ENCODE data around the gene DBR1. TPM values are rescaled to one million over a fixed set of nuclear protein-coding genes. Genes with fewer than 3 reads are reported as not detected.
A peak's percentile ranks its signal among the peaks of the same experiment; 100 is the strongest.

DBR1 gene
- polyA plus RNA-seq, 4 donors, result 4.9 to 12.8 (median 7.4) TPM

DNA sequence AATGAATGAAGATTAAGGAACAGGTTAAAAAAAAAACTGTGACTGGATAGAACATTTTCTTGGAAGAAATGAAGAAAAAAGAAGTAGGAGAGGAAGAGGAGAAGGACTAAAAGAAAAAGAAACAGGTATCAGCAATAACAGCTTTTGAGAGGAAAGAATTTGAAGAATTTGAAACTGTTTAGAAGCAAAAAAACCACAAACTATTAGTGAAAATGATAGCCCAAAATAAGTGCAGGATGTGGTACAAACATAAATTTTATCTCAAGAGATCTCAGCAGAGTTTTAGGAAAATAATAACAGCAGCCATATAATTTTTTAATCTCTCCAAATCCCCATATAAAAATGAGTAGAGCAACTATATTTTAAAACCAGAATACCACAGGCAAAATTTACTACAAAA lies 33.8 kb downstream of the DBR1 start:
- Histone ChIP-seq H3K36me3 (ENCODE audit: control insufficient read depth in 3 of 3, insufficient read depth in 2 of 3, low read depth in 1 of 3, low read length in 3 of 3) (no peaks in the 10 kb centered on the region), H3K27me3 (ENCODE audit: control insufficient read depth in 3 of 3, insufficient read depth in 3 of 3, low read length in 3 of 3) (peaks cover 0 to 2% (median 0%) of the 10 kb centered on the region in 3 donors), H3K27ac (ENCODE audit: low read depth in 1 of 3, low read length in 2 of 3) (no peak overlapping the region), H3K4me3 (ENCODE audit: low read depth in 1 of 3, low read length in 3 of 3) (no peak overlapping the region), H3K9me3 (ENCODE audit: control insufficient read depth in 2 of 2, insufficient read depth in 1 of 2, low read depth in 1 of 2, low read length in 1 of 2) (no peaks in the 10 kb centered on the region), H3K4me1 (ENCODE audit: control insufficient read depth in 3 of 3, insufficient read depth in 2 of 3, low read depth in 1 of 3, low read length in 2 of 3) (no peaks in the 10 kb centered on the region)
- FAIRE-seq (no peak), DNase-seq (no peak)

DNA sequence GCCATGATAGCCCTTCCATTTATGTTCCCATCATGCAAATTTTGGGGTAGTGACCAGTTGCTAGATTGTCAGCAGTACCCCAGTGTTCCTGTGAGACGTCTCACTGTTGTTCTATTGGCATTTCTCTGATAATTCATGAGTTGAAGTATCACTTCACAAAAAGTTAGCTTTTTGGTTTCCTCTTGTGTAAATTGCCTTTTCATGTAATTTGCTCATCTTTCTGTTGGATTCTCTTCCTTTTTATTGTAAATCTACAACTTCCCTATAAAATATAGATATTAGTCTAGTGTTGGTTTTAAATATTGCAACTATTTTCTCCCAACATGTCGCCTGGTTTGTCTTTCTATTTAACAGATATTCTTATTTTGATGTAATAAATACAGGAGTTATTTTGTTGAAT lies 35.0 kb downstream of the DBR1 start:
- 35 to 42% (median 42%) methylated on average over 2 of the region's 2 CpGs for whole genome bisulfite sequencing, 3 donors
- no peak overlapping the region for H3K27ac ChIP-seq (ENCODE audit: low read depth in 1 of 3, low read length in 2 of 3)
- H3K36me3 ChIP-seq (ENCODE audit: control insufficient read depth in 3 of 3, insufficient read depth in 2 of 3, low read depth in 1 of 3, low read length in 3 of 3), result no peaks in the 10 kb centered on the region
- DNase-seq (no peak), FAIRE-seq (no peak)
- no peak overlapping the region for H3K4me3 ChIP-seq (ENCODE audit: low read depth in 1 of 3, low read length in 3 of 3)
- no peaks in the 10 kb centered on the region for H3K9me3 ChIP-seq (ENCODE audit: control insufficient read depth in 2 of 2, insufficient read depth in 1 of 2, low read depth in 1 of 2, low read length in 1 of 2)
- peaks cover 0 to 2% (median 0%) of the 10 kb centered on the region in 3 donors for H3K27me3 ChIP-seq (ENCODE audit: control insufficient read depth in 3 of 3, insufficient read depth in 3 of 3, low read length in 3 of 3)
- H3K4me1 ChIP-seq (ENCODE audit: control insufficient read depth in 3 of 3, insufficient read depth in 2 of 3, low read depth in 1 of 3, low read length in 2 of 3), result peaks cover 0 to 4% (median 0%) of the 10 kb centered on the region in 3 donors

DNA sequence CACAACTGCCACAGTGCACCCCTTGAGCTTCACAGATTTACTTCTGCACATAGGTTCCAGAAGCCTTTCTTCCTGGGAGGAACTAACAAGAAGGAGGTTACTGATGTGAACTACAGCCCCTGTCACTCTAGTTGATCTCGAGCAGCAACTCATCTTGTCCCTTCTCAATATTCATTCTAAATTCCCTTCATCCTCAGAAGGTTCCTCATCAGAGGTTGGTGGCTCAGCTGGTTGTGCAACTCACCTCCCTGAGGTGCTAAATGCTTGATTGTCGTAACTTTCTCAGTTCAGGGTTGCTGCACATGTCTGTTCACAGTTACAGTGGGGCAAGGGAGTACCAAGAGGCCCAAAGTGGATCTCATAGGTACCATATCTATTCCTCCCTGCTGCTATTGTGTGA lies 36.9 kb downstream of the DBR1 start:
- Histone ChIP-seq H3K36me3 (ENCODE audit: control insufficient read depth in 3 of 3, insufficient read depth in 2 of 3, low read depth in 1 of 3, low read length in 3 of 3) (no peaks in the 10 kb centered on the region), H3K27ac (ENCODE audit: low read depth in 1 of 3, low read length in 2 of 3) (no peak overlapping the region), H3K4me1 (ENCODE audit: control insufficient read depth in 3 of 3, insufficient read depth in 2 of 3, low read depth in 1 of 3, low read length in 2 of 3) (peaks cover 0 to 6% (median 0%) of the 10 kb centered on the region in 3 donors), H3K4me3 (ENCODE audit: low read depth in 1 of 3, low read length in 3 of 3) (no peak overlapping the region), H3K9me3 (ENCODE audit: control insufficient read depth in 2 of 2, insufficient read depth in 1 of 2, low read depth in 1 of 2, low read length in 1 of 2) (no peaks in the 10 kb centered on the region), H3K27me3 (ENCODE audit: control insufficient read depth in 3 of 3, insufficient read depth in 3 of 3, low read length in 3 of 3) (peaks cover 0 to 2% (median 0%) of the 10 kb centered on the region in 3 donors)
- DNase-seq (no peak), FAIRE-seq (no peak)
- 57 to 70% (median 65%) methylated on average over 2 of the region's 2 CpGs for WGBS, 3 donors

DNA sequence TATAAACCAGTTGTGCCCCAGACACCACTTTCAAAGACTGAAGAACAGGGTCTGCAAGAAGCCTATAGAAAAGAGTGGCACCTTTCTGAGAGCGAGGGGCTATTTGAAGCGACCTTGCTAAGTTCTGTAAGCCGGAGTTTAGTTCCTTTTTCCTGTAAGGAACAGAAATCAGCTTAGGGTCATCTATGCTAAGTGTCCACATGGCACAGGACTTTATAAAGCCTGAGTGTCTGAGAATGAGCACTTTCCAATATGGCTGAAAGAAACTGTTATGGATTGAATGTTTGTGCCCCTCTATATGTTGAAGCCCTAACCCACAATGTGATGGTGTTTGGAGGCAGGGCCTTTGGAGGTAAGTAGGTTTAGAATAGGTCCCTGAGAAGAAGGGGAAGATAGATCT lies 38.5 kb downstream of the DBR1 start:
- DNase-seq (no peak), FAIRE-seq (no peak)
- Histone ChIP-seq H3K27me3 (ENCODE audit: control insufficient read depth in 3 of 3, insufficient read depth in 3 of 3, low read length in 3 of 3) (peaks cover 0 to under 1% (median 0%) of the 10 kb centered on the region in 3 donors), H3K36me3 (ENCODE audit: control insufficient read depth in 3 of 3, insufficient read depth in 2 of 3, low read depth in 1 of 3, low read length in 3 of 3) (no peaks in the 10 kb centered on the region), H3K4me1 (ENCODE audit: control insufficient read depth in 3 of 3, insufficient read depth in 2 of 3, low read depth in 1 of 3, low read length in 2 of 3) (peaks cover 0 to 6% (median 0%) of the 10 kb centered on the region in 3 donors), H3K4me3 (ENCODE audit: low read depth in 1 of 3, low read length in 3 of 3) (no peak overlapping the region), H3K9me3 (ENCODE audit: control insufficient read depth in 2 of 2, insufficient read depth in 1 of 2, low read depth in 1 of 2, low read length in 1 of 2) (no peaks in the 10 kb centered on the region), H3K27ac (ENCODE audit: low read depth in 1 of 3, low read length in 2 of 3) (peak overlapping the region in 1 of 3 donors; percentile 23)
- 69 to 72% (median 71%) methylated on average over 3 of the region's 3 CpGs for WGBS, 3 donors

DNA sequence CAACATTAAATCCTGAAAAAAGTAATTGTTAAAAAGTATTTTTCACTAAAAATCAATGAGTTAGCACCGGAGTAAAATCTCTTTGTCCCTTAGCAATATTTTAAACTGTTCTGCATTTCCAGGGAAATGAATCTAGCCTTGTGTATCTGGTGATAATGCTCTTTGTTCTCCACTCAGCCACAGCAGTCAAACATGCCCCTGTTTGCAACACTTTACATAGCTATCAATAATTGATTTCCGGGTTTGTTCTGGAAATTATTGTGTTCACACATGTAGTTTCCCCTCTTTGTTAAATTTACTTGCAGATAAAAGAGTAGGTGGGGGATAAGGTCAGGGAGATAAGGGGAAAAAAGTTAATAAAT lies 38.9 kb downstream of the DBR1 start:
- H3K4me1 ChIP-seq (ENCODE audit: control insufficient read depth in 3 of 3, insufficient read depth in 2 of 3, low read depth in 1 of 3, low read length in 2 of 3), result peaks cover 0 to 6% (median 0%) of the 10 kb centered on the region in 3 donors
- no peaks in the 10 kb centered on the region for H3K9me3 ChIP-seq (ENCODE audit: control insufficient read depth in 2 of 2, insufficient read depth in 1 of 2, low read depth in 1 of 2, low read length in 1 of 2)
- H3K27me3 ChIP-seq (ENCODE audit: control insufficient read depth in 3 of 3, insufficient read depth in 3 of 3, low read length in 3 of 3), result no peaks in the 10 kb centered on the region
- WGBS, 3 donors, result 16 to 53% (median 30%) methylated on average over 2 of the region's 2 CpGs
- H3K36me3 ChIP-seq (ENCODE audit: control insufficient read depth in 3 of 3, insufficient read depth in 2 of 3, low read depth in 1 of 3, low read length in 3 of 3), result no peaks in the 10 kb centered on the region
- DNase-seq (no peak), FAIRE-seq (no peak)
- H3K27ac ChIP-seq (ENCODE audit: low read depth in 1 of 3, low read length in 2 of 3), result peak overlapping the region in 1 of 3 donors; percentile 23
- no peak overlapping the region for H3K4me3 ChIP-seq (ENCODE audit: low read depth in 1 of 3, low read length in 3 of 3)

DNA sequence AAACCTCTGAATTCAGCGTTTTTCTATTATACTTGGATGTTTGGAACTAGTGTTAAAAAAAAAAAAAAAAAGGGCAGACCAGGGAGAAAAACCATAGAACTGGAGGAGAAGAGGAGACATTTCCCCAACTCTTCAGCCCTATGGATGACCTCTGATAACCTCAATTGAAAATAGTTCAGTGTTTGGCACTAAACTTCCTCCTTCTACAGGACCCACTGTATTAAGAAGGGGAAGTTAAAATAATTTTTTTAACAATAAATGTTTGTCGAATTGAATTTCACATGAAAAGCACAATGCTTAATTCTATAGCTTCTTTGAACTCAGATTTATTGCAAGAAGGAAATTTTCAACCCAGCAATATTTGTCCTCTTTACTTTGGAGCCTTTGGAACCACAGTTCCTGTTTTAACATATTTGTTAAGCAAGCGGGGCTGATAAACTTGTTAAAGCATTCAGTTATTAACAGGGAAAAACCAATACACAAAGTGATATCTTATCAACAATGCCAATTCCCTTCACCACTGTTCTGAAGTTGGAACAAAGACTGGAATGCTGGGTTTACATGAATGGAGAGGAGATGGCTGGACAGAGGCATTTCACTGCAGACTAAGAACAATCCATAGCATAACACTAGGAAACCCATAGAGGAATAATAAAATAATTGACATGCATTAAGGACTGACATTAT lies 39.4 kb downstream of the DBR1 start:
- DNase-seq, result no peak
- Histone ChIP-seq H3K4me1 (ENCODE audit: control insufficient read depth in 3 of 3, insufficient read depth in 2 of 3, low read depth in 1 of 3, low read length in 2 of 3) (peaks cover 0 to 6% (median 0%) of the 10 kb centered on the region in 3 donors), H3K36me3 (ENCODE audit: control insufficient read depth in 3 of 3, insufficient read depth in 2 of 3, low read depth in 1 of 3, low read length in 3 of 3) (no peaks in the 10 kb centered on the region), H3K27ac (ENCODE audit: low read depth in 1 of 3, low read length in 2 of 3) (no peak overlapping the region), H3K27me3 (ENCODE audit: control insufficient read depth in 3 of 3, insufficient read depth in 3 of 3, low read length in 3 of 3) (no peaks in the 10 kb centered on the region), H3K9me3 (ENCODE audit: control insufficient read depth in 2 of 2, insufficient read depth in 1 of 2, low read depth in 1 of 2, low read length in 1 of 2) (no peaks in the 10 kb centered on the region), H3K4me3 (ENCODE audit: low read depth in 1 of 3, low read length in 3 of 3) (no peak overlapping the region)
- WGBS, 3 donors, result 22 to 46% (median 23%) methylated on average over 3 of the region's 3 CpGs
- FAIRE-seq, result no peak

DNA sequence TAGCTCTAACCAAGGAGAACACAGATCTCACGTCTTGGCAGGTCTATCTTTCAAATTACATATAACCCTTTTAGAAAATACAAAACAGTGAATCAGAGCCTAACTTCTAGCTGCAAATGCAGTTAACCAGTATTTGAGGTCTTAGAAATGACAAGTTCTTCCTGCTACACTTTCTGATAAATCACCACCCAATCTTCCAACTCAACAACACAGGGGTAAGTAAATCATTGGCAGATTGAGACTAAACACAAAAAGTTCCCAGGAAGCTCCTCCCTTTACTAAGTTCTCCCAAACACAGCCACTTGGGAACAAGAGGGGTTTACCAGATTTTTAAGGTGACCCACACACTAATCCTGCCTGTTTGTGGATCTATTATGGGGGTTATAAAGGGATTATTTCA lies 42.5 kb downstream of the DBR1 start, which contains the start of gene A4GNT:
A4GNT (minus strand) TSS at position 152 of the 400 bp plus-strand sequence. CDS start 1,134 bp downstream, outside the sequence.
- WGBS, 3 donors, result 41 to 59% (median 45%) methylated on average over 1 of the region's 1 CpG
- H3K9me3 ChIP-seq (ENCODE audit: control insufficient read depth in 2 of 2, insufficient read depth in 1 of 2, low read depth in 1 of 2, low read length in 1 of 2), result no peaks in the 10 kb centered on the region
- no peak for DNase-seq
- no peak for FAIRE-seq
- H3K36me3 ChIP-seq (ENCODE audit: control insufficient read depth in 3 of 3, insufficient read depth in 2 of 3, low read depth in 1 of 3, low read length in 3 of 3), result no peaks in the 10 kb centered on the region
- H3K4me3 ChIP-seq (ENCODE audit: low read depth in 1 of 3, low read length in 3 of 3), result no peak within 1 kb of the TSS
- H3K27ac ChIP-seq (ENCODE audit: low read depth in 1 of 3, low read length in 2 of 3), result no peak within 1 kb of the TSS
- H3K4me1 ChIP-seq (ENCODE audit: control insufficient read depth in 3 of 3, insufficient read depth in 2 of 3, low read depth in 1 of 3, low read length in 2 of 3), result peaks cover 0 to 6% (median 0%) of the 10 kb centered on the region in 3 donors
- no peaks in the 10 kb centered on the region for H3K27me3 ChIP-seq (ENCODE audit: control insufficient read depth in 3 of 3, insufficient read depth in 3 of 3, low read length in 3 of 3)

DNA sequence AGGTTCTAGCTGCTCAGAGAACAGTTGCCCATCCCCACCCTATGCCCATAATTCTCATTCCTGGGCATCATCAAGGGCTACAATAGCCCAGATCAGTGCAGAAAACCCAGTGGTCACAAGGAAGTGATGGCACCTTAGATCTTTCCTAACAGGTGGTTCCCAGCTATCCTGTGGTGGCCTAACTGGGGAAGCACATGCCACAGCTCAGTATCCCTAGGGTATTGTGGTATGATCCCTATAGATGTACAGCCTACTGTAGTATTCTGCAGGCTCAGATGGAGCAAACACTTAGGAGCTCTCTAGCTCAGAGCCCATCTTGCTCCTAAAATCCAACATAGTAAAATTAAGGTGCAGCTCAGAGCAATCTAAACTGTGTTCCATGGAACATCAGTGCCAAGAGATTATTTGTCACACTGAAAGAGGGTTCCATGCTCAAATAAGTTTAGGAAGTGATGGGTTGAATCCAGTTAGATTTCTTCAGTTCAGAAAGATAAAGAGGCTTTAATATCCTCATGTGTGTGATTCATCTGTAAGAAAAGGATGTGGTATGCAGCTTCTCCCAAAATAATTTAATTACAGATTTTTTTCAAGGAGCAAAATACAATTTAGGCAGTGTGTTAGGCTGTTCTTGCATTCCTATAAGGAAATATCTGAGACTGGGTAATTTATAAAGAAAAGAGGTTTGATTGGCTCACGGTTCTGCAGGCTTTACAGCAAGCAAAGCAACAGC lies 46.9 kb downstream of the DBR1 start:
- no peaks in the 10 kb centered on the region for H3K36me3 ChIP-seq (ENCODE audit: control insufficient read depth in 3 of 3, insufficient read depth in 2 of 3, low read depth in 1 of 3, low read length in 3 of 3)
- FAIRE-seq (no peak), DNase-seq (no peak)
- no peaks in the 10 kb centered on the region for H3K9me3 ChIP-seq (ENCODE audit: control insufficient read depth in 2 of 2, insufficient read depth in 1 of 2, low read depth in 1 of 2, low read length in 1 of 2)
- 81 to 90% (median 83%) methylated on average over 1 of the region's 1 CpG for WGBS, 3 donors
- H3K4me3 ChIP-seq (ENCODE audit: low read depth in 1 of 3, low read length in 3 of 3), result no peak overlapping the region
- H3K4me1 ChIP-seq (ENCODE audit: control insufficient read depth in 3 of 3, insufficient read depth in 2 of 3, low read depth in 1 of 3, low read length in 2 of 3), result peaks cover 0 to 2% (median 0%) of the 10 kb centered on the region in 3 donors
- H3K27me3 ChIP-seq (ENCODE audit: control insufficient read depth in 3 of 3, insufficient read depth in 3 of 3, low read length in 3 of 3), result no peaks in the 10 kb centered on the region
- H3K27ac ChIP-seq (ENCODE audit: low read depth in 1 of 3, low read length in 2 of 3), result no peak overlapping the region

Data from small intestine (tissue), 7 donors.